ENCODE measurements around the gene SLC4A1.

SLC4A1 gene

DNA sequence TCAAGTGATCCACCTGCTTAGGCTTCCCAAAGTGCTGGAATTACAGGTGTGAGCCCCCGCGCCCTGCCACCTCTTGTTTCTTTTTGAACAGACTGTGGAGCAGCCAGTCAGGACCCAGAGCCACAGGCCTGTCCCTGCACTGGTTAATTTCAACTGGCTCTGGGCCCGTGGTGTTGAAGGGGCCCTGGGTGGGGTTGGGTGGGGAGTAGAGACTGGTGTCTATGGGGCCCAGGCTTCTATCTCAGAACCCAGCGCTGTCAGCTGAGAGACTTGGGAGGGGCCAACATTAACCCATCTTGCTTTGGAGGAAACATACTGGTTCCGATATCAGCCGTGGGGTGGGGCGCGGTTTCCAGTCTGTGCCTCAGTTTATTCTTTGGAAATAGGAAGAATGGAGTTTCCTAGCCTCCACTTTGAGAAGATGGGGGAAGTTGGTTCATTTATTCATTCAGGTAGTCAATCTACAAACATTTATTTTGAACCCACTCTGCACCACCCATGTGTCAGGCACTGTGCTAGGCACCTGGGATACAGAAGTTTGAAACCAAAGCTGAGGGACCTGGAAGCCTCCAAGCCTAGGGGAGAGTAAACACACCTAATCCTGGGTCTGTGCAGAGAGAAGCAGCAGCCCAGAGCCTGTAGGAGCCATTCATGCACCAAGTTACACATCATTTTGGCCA, 15.5 kb upstream of the SLC4A1 start:
- no peak for TF ChIP-seq CTCF (IDR thresholded peaks at IDR 0.05; ENCODE audit: low read depth, low read length)
- no peak overlapping the region for H3K4me3 ChIP-seq (ENCODE audit: low read depth, low read length)

DNA sequence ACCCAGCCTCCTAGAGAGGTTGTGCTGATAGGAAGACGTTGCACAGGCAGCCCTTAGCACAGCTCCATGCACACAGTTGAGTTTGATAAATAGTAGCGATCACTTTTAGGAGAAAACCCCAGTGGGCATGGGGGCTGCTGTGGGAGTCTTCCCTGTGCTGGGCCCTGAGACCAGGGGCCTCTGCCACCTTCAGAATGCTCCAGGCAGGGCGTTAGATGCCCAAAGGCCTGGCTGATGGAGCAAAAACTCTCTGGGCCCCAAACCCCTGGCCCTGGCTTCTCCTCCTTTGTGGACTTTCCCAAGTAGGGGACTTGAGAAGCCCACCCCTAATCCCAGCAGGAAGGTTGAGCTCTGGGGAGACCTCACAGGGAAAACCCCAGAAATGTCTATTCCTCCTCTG, 14.3 kb upstream of the SLC4A1 start:
- TF ChIP-seq CTCF (IDR thresholded peaks at IDR 0.05; ENCODE audit: low read depth, low read length): no peak
- no peak overlapping the region for H3K4me3 ChIP-seq (ENCODE audit: low read depth, low read length)

GRCh38 chr17:44281570-44281969, 13.6 kb upstream of the SLC4A1 start:
- no peak for TF ChIP-seq CTCF (IDR thresholded peaks at IDR 0.05; ENCODE audit: low read depth, low read length)
- no peak overlapping the region for H3K4me3 ChIP-seq (ENCODE audit: low read depth, low read length)

DNA sequence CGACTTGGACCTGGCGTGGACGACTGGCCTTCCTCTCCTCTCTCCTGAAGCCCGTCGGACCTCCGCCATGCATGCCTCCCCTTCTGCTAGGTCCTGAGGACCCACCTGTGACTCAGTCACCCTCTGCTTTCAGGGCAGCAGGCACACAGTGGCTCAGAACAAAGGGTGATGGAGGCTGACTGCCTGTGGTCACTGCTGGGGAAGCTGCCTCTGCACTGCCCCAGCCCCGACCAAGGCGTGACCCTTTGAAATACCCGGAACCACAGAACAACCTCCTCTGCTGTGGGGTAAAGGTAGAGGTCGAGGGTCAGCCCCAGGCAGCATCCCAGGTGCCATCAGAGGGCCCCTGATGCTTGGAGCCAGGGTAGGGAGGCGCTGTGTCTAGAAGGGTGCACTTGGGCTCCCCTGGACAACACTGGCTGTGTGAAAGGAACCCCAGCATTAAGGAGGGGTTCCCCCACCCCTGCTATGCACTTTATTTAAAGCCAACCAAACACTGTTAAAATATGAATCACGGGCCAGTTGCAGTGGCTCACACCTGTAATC, 12.5 kb upstream of the SLC4A1 start:
- no peak overlapping the region for H3K4me3 ChIP-seq (ENCODE audit: low read depth, low read length)
- TF ChIP-seq CTCF (IDR thresholded peaks at IDR 0.05; ENCODE audit: low read depth, low read length): no peak

DNA sequence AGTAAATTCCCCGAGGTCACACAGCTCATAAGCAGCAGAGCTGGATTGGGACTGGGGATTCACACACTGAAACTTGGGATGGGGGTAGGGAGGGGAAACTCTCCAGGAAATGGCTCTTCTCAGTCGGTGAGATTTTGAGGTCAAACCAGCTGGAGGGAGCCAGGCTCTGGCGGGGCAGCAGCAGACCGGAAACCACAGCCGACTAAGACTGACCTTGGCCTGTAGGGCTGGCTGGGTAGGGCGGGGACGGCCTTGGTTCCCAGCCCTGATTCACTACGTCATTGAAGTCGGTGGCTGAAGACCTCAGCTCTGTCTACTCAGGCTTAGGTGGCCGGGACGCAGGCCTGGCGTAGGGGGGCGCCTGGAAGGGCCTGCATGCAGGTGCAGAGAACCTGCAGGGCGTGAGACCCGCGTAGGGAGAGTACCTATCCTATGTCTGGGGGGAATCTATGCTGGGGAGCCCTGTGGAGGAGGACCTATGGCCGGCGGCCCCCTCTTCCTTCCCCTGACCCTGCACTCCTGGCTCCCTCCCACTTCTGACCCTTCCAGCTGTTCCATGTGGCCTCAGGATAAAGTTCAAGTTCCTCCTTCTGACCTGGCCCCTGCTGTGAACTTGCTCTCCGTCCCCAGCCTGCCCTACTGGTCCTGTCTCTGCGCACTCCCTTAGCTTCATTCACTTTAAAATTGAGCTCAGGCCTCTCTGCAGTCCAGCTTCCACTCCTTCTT, 11.9 kb upstream of the SLC4A1 start:
- TF ChIP-seq CTCF (IDR thresholded peaks at IDR 0.05; ENCODE audit: low read depth, low read length): no peak
- no peak overlapping the region for H3K4me3 ChIP-seq (ENCODE audit: low read depth, low read length)

- no peak for TF ChIP-seq CTCF (IDR thresholded peaks at IDR 0.05; ENCODE audit: low read depth, low read length)
- no peak overlapping the region for H3K4me3 ChIP-seq (ENCODE audit: low read depth, low read length)
Observed at GRCh38 chr17:44279346-44279665, 11.4 kb upstream of the SLC4A1 start.

DNA sequence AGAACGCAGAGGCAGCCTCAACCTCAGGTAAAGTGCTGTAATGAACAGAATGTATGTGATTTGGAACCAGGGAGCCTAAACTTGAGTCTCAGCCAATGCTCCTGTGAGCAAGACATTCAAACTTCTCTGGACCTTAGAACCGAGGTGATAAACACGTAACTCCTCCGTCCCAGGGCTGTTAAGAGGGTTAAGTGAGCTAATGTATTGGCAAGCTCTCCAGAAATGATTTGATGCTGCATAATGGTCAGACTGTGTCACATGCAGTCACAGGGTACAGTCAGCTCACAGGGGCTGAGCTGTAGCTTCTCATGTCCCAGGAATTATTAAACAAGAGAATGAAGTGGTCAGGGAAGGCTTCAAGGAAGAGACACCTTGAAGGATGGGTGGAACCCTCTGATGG, 10.0 kb upstream of the SLC4A1 start:
- TF ChIP-seq CTCF (IDR thresholded peaks at IDR 0.05; ENCODE audit: low read depth, low read length): no peak
- H3K4me3 ChIP-seq (ENCODE audit: low read depth, low read length): no peak overlapping the region

Data from WI38 (cell line).